Measurements from ENCODE around the gene LRRC37A2. TPM values are rescaled to one million over a fixed set of nuclear protein-coding genes. Genes with fewer than 3 reads are reported as not detected.

The LRRC37A2 gene
- total RNA-seq: 4.2 and 9.2 TPM in 2 replicates

DNA sequence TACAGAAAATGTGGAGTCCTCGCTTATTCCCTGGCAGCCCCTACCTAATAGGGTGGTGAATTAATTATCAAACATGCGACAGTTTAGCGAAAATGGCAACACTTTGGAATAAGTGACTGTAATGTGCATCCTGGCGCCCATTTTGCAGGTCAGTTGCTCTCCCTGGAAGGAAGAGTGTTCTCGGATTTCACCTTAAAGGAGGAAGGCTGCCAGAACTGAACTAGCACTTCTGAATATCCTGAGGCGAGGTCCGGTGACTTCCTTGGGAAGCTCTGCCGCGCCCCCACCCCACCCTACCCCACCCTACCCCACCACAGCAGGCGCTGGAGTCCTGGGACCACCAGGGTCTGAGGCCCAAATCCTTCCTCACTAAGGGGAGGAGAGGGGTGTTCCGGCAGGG, at the start of gene LRRC37A2:
LRRC37A2 (plus strand) TSS at position 301 of the 400 bp plus-strand sequence. CDS start 245 bp downstream, outside the sequence.

DNA sequence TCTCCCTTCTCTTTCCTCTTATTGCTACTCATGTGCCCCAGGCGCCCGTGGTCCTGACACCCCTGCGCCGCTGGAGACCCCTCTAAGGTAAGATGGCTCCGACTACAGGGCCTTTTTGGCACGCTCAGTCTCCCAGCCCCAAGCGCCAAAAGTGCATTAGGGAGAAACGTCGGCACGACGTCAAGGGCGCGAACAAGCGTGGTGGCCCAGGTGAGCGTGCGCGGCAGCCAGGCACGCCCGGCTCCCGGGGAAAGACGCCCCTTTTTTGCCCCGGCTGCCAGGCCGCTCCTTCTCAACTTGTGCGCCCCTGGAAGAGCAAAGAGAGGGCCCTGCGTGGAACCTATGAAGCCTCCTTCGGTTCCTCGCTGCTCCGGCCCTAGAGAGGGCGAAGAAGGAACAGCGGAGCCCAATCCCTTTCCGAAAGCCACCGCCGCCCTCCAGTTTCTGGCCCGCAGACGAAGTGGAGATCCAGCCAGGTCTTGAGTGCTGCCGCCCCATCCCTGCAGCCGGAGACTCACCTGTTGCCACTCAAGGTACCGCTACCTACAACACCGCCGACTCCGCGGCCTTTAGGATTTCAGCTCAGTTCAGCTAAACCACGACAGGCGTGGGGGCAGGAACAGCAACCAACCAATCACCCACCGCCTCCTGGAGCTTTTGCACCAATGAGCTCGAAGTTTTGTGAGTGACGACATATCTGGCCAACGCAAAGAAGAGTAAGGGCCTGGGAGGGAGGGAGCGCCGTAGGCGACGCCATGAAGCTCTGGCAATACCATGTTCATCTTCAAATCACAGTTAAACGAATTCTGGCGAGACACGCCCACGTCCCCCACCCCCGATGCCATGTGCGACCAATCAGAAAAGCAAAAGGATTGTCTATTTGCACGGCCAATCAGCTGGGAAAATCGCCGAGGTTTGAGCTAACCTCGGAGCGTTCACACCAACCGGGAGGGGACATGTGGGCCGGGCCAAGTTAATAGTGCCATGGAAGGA, 67.1 kb downstream of the LRRC37A2 start, which contains the start of gene ARL17A:
ARL17A (minus strand) TSS at position 609 of the 993 bp plus-strand sequence. CDS start 3,369 bp downstream, outside the sequence.

DNA sequence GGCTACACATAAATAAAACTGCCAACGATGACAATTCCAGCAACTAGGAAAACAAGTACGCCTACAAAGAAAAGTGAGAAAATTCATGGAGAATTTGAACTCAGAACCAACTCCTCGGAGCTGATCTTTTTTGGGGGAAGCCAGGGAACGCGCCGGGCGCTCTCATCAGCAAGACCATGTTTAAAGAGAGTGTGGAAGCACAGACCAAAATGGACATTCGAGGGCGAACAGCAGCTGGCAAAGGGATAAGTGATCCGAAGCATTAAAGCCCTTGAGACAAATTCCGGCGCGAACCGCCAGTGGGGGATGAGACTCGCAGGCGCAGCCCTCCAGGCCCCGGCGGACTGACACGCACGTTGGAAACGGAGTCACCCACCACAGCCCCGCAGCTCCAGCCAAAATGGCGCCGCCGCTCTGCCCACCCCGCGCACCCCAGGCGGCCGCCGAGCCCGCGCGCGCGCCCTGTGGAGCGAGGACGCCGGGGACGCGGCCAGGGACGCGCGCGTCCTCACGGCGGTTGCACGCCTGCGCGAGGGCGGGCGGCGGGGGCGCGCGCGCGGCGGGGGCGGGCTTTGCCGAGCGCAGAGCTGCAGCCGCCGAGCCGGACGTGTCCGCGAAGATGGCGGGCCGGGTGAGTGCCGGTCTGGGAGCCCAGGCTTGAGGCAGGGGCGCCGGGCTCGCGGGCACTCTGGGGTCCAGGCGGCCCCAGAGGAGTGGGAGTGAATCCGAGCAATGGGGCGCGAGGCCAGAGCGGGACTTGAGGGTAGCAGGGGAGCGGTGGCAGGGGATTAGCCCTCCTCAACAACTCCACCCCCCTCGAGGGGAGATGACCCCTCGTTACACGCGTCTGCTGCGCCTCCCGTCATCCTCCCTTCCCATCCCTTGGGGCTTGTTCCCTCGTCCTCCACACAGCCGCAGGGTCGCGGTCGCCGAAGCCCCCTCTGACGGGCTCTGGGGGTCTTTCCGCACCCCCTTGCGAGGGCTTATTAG, 78.2 kb downstream of the LRRC37A2 start, which contains the start of gene NSF:
NSF (plus strand) TSS at position 513 of the 990 bp plus-strand sequence; CDS start at position 620, 107 bp downstream.

Other genes starting within 250 kb of the LRRC37A2 start
- gene LRRC37A, start 217.3 kb upstream of the LRRC37A2 start, total RNA-seq: 2.1 and 2.6 TPM in 2 replicates
- 3.9 and 9.3 TPM in 2 replicates for gene ARL17B, start 150.7 kb upstream of the LRRC37A2 start, total RNA-seq
- gene ARL17A, start 67.2 kb downstream of the LRRC37A2 start, total RNA-seq: 3.6 and 4.3 TPM in 2 replicates
- gene NSF, start 78.2 kb downstream of the LRRC37A2 start, total RNA-seq: 78.7 and 87.7 TPM in 2 replicates

Data from smooth muscle cell of the umbilical artery (primary cell).